Smooth muscle cell of trachea (primary cell): ENCODE data around the gene KIF27. TPM values are rescaled to one million over a fixed set of nuclear protein-coding genes. Genes with fewer than 3 reads are reported as not detected.

ENCODE experiments used
- total RNA-seq: library from RNA; depleted of rRNA; stranded (reverse); fragments of >200 nt; gene quantifications from 2 replicates; pipeline ENCODE4 v1.2.1, GENCODE V29; 2014

KIF27 gene
- total RNA-seq, result 2.3 and 3.8 TPM in 2 replicates

DNA sequence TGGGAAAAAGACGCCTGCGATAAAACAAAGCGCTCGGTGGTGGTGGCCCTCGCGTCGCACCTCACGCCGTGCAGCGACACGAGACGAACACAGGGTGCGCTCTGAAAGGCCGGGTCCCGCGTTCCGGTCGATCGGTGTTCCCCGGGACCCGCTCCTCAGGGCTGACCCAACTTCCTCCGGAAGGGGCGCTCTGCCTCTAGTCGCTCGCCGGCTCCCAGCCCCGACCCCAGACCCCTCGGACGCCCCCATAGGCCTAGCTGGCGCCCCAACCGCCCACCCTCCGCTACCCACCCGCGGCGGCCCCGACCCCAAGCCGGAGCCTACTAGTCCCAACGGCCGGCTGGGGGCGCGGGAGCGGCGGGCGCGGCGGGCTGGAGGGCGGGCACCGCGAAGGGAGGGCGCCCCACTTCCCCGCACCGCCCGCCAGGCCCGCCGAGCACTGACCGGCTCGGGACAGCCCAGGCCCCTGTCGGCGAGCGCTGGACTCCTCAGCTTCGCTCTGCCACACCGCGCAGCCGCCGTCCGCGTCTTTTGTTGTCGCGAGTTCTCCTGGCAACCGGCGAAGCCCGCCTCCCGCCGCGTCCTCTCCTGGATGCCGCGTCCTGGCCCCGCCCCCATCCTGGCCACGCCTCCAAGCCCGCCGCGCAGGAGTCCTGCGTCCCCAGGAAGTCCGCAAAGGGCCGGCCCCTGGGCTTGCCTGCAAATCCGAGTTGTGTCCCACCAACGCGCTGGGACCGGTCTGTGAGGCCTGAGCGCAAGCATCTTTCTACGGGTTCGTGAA lies at the start of gene KIF27:
TSS of gene KIF27 (minus strand) at position 506 of the 781 bp plus-strand sequence. CDS start 5,841 bp downstream, outside the sequence.

GRCh38 chr9:83817356-83818278 lies 103.6 kb downstream of the KIF27 start, which contains the start of gene GKAP1:
Gene GKAP1, minus strand, starts transcription at chr9:83817769. Its CDS starts 11,252 bp downstream, at chr9:83806517.

Other genes with a start within 250 kb of the KIF27 start
- 110 and 111 TPM in 2 replicates for gene UBQLN1, start 213.5 kb downstream of the KIF27 start, total RNA-seq
- gene GKAP1, start 103.7 kb downstream of the KIF27 start, total RNA-seq, result 0.66 and 1.0 TPM in 2 replicates
- 482 and 641 TPM in 2 replicates for gene HNRNPK, start 58.8 kb upstream of the KIF27 start, total RNA-seq
- gene RMI1, start 59.4 kb upstream of the KIF27 start, total RNA-seq, result 5.3 and 14.5 TPM in 2 replicates